Measurements from ENCODE around the gene MEI4. TPM values are rescaled to one million over a fixed set of nuclear protein-coding genes. Genes with fewer than 3 reads are reported as not detected.

Gene MEI4
- not detected in 5 replicates for total RNA-seq (2022; extraction: Qiagen RNA extraction)

GRCh38 chr6:77652739-77653138 lies at the start of gene MEI4:
Gene MEI4 (plus strand): TSS chr6:77653039. CDS start chr6:77690672, 37,633 bp downstream.

Other genes starting within 250 kb of the MEI4 start
- gene HTR1B, start 189.5 kb upstream of the MEI4 start, total RNA-seq (2022; extraction: Qiagen RNA extraction) = 0.09 to 0.21 TPM (median 0.19 TPM) in 5 replicates